Keratinocyte (primary cell): ENCODE data around the gene NRXN2. TPM values are rescaled to one million over a fixed set of nuclear protein-coding genes. Genes with fewer than 3 reads are reported as not detected.

Source experiments
- DNase-seq: peaks from one replicate; pipeline ENCODE4 v3.0.0-alpha.2; 2011; ENCODE audit warnings: low read depth, missing footprints, low spot score
- FAIRE-seq: peaks from 2 replicates; lab custom pipeline; 2011; peaks lifted over from hg19 to GRCh38; lab: Jason Lieb, UNC
- H2AFZ ChIP-seq: 2 replicates; pipeline ENCODE4 v1.6.0; 2012; ENCODE audit warnings: low read length, control low read depth, inconsistent platforms; ENCODE audit not compliant: control insufficient read depth
- H3K27ac ChIP-seq: 2 replicates; pipeline ENCODE4 v1.5.1; 2011; ENCODE audit warnings: low read length; ENCODE audit not compliant: control insufficient read depth, insufficient read depth
- H3K27me3 ChIP-seq: 3 replicates; pipeline ENCODE4 v1.6.0; 2011; ENCODE audit warnings: low read length; ENCODE audit not compliant: control insufficient read depth, insufficient read depth; ENCODE audit errors: extremely low read depth
- H3K36me3 ChIP-seq, 2 experiments: 2 replicates in 1 of 2; 3 replicates in 1 of 2; pipeline ENCODE4 v1.5.1; 2011; ENCODE audit warnings: low read length in 2 of 2, mild to moderate bottlenecking in 1 of 2; ENCODE audit not compliant: control insufficient read depth in 2 of 2, insufficient read depth in 2 of 2; ENCODE audit errors: extremely low read depth in 1 of 2
- H3K4me1 ChIP-seq: 3 replicates; pipeline ENCODE4 v1.5.1; 2011; ENCODE audit warnings: low read length; ENCODE audit not compliant: control insufficient read depth, insufficient read depth; ENCODE audit errors: extremely low read depth
- H3K4me2 ChIP-seq: 3 replicates; pipeline ENCODE4 v1.6.0; 2011; ENCODE audit warnings: low read depth, low read length; ENCODE audit not compliant: control insufficient read depth, insufficient read depth; ENCODE audit errors: extremely low read depth
- H3K4me3 ChIP-seq, 3 experiments: fragments of 200-600 bp in 1 of 3; sonication (generic) in 1 of 3; 2 replicates in 2 of 3; 3 replicates in 1 of 3; pipeline ENCODE4 v1.5.1; 2011 to 2016; ENCODE audit warnings: low read length in 3 of 3, mild to moderate bottlenecking in 3 of 3, control low read depth in 2 of 3, inconsistent platforms in 1 of 3, low read depth in 1 of 3, mixed read lengths in 1 of 3, mixed run types in 1 of 3, moderate library complexity in 1 of 3; ENCODE audit not compliant: control insufficient read depth in 2 of 3, insufficient read depth in 2 of 3; ENCODE audit errors: extremely low read depth in 1 of 3
- H3K79me2 ChIP-seq: 2 replicates; pipeline ENCODE4 v1.6.0; 2012; ENCODE audit warnings: low read length; ENCODE audit not compliant: control insufficient read depth, insufficient read depth
- H3K9ac ChIP-seq: 3 replicates; pipeline ENCODE4 v1.6.0; 2011; ENCODE audit warnings: low read length; ENCODE audit not compliant: control insufficient read depth, insufficient read depth; ENCODE audit errors: extremely low read depth
- H3K9me1 ChIP-seq: 3 replicates; pipeline ENCODE4 v1.6.0; 2011; ENCODE audit warnings: low read length; ENCODE audit not compliant: control insufficient read depth, insufficient read depth; ENCODE audit errors: extremely low read depth
- H3K9me3 ChIP-seq: 2 replicates; pipeline ENCODE4 v1.5.1; 2012; ENCODE audit warnings: low read depth, low read length; ENCODE audit not compliant: control insufficient read depth
- H4K20me1 ChIP-seq: 3 replicates; pipeline ENCODE4 v1.6.0; 2011; ENCODE audit warnings: low read length; ENCODE audit not compliant: control insufficient read depth, insufficient read depth; ENCODE audit errors: extremely low read depth
- EZH2 ChIP-seq: IDR thresholded peaks from one replicate; pipeline ENCODE4 v1.6.1; 2012; ENCODE audit warnings: inconsistent platforms, mild to moderate bottlenecking, low read length, moderate library complexity
- dilution Hi-C: fragments of 300-500 bp; cut with MboI; formaldehyde crosslinking; loops from one replicate; pipeline ENCODE4 v1.7.0; 2020; ENCODE audit warnings: low sequenced_read_pairs; ENCODE audit not compliant: extremely low pct_ligation_motif_present
- polyA plus RNA-seq, 5 experiments: library from polyadenylated mRNA; depleted of rRNA in 3 of 5; stranded (reverse) in 3 of 5; stranded (forward) in 1 of 5; unstranded in 1 of 5; fragments of >200 nt; gene quantifications; 1 replicate in 1 of 5; 2 replicates in 3 of 5; 3 replicates in 1 of 5; pipeline versions ENCODE4 v1.2.1 to v1.2.3, GENCODE V29; 2011 to 2012; ENCODE audit warnings: missing spikeins in 2 of 5, low read depth in 1 of 5, low replicate concordance in 1 of 5
- TF ChIP-seq, protein P1 (sequence below), 3 experiments: IDR thresholded peaks in 1 of 3; conservative IDR thresholded peaks in 1 of 3; optimal IDR thresholded peaks in 1 of 3; 2 replicates in 2 of 3; 3 replicates in 1 of 3; pipeline versions ENCODE3 to v1.5.1; 2011; ENCODE audit warnings: low read length in 3 of 3, mild to moderate bottlenecking in 3 of 3, moderate library complexity in 2 of 3, control low read depth in 1 of 3, inconsistent platforms in 1 of 3; ENCODE audit not compliant: insufficient read depth in 2 of 3; ENCODE audit errors: extremely low read depth in 1 of 3

NRXN2 gene
- polyA plus RNA-seq, 1 donor (not counting 4 experiments of a cell fraction or from before 2014, with no cell fraction given) = not detected

DNA sequence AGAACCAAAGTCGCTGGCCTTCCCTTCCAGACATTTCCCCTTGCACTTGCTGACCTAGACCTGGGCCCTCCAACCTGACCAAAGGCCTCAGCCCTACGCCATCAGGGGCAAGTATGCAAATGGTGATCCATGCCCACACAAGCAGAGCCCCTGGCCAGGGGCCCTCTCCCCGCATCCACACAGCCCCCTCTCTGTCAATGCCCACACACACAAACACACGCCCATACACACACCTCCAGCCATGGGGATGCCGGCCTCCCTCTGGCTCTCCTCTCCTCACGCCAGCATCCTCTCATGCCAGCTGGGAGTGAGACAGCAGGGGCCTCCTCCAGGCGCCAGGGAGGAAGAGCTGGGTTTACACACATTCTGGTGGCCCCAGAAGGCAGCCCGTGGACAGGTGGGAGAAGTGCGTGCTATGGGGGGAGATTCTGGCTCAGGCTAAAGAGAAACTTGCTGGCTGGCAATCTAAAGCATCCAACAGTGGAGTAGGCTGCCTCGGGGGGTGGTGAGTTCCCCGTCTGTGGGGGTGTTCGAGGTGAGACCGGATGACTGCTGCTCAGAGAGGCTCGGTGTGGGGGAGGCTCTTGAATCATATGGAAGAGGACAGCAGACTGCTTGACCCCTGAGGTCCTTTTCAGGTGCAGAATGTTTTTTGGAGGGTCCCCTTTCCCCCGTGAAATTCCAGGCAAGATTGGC is 4.8 kb downstream of the NRXN2 start:
- no peak for TF ChIP-seq EZH2
- TF ChIP-seq, protein P1, sequence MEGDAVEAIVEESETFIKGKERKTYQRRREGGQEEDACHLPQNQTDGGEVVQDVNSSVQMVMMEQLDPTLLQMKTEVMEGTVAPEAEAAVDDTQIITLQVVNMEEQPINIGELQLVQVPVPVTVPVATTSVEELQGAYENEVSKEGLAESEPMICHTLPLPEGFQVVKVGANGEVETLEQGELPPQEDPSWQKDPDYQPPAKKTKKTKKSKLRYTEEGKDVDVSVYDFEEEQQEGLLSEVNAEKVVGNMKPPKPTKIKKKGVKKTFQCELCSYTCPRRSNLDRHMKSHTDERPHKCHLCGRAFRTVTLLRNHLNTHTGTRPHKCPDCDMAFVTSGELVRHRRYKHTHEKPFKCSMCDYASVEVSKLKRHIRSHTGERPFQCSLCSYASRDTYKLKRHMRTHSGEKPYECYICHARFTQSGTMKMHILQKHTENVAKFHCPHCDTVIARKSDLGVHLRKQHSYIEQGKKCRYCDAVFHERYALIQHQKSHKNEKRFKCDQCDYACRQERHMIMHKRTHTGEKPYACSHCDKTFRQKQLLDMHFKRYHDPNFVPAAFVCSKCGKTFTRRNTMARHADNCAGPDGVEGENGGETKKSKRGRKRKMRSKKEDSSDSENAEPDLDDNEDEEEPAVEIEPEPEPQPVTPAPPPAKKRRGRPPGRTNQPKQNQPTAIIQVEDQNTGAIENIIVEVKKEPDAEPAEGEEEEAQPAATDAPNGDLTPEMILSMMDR (optimal IDR thresholded peaks at IDR 0.05 in 1 of 3, IDR thresholded peaks at IDR 0.05 in 1 of 3, conservative IDR thresholded peaks at IDR 0.05 in 1 of 3; ENCODE audit: extremely low read depth in 1 of 3, insufficient read depth in 2 of 3, low read length in 3 of 3) = no peak
- Histone ChIP-seq H3K27ac (no peak overlapping the region), H4K20me1 (no peaks in the 10 kb centered on the region), H3K4me3 (no peak overlapping the region), H3K4me2 (no peak overlapping the region), H2AFZ (no peak overlapping the region), H3K4me1 (no peaks in the 10 kb centered on the region), H3K9me3 (no peaks in the 10 kb centered on the region), H3K79me2 (no peaks in the 10 kb centered on the region), H3K27me3 (peaks cover 80% of the 10 kb centered on the region), H3K36me3 (no peaks in the 10 kb centered on the region), H3K9me1 (no peaks in the 10 kb centered on the region), H3K9ac (no peak overlapping the region)
- DNase-seq (no peak), FAIRE-seq (no peak)
- dilution Hi-C loops = no loop called here

DNA sequence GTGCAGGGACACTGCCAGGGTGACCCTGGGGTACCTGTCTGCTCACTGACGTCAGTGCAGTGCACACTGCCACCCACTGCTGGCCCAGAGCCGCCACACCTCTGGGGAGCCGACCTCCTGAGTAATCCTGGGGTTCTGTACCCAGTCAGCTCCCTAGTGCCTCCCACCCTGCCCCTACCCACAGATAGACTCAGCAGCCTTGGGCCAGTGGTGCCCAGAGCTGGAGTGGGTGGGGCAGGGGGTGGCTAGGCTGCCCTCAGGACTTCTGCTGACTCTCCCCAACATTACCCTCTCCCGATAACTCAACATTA is 5.8 kb downstream of the NRXN2 start:
- dilution Hi-C loops = no loop called here
- Histone ChIP-seq H3K4me2 (no peak overlapping the region), H3K9me3 (no peaks in the 10 kb centered on the region), H3K9ac (no peak overlapping the region), H3K4me3 (no peak overlapping the region), H3K9me1 (no peaks in the 10 kb centered on the region), H3K27me3 (peaks cover 87% of the 10 kb centered on the region), H4K20me1 (no peaks in the 10 kb centered on the region), H2AFZ (no peak overlapping the region), H3K4me1 (no peaks in the 10 kb centered on the region), H3K36me3 (no peaks in the 10 kb centered on the region), H3K27ac (no peak overlapping the region), H3K79me2 (no peaks in the 10 kb centered on the region)
- no peak for DNase-seq
- TF ChIP-seq EZH2 = no peak
- TF ChIP-seq, protein P1 (optimal IDR thresholded peaks at IDR 0.05 in 1 of 3, IDR thresholded peaks at IDR 0.05 in 1 of 3, conservative IDR thresholded peaks at IDR 0.05 in 1 of 3; ENCODE audit: extremely low read depth in 1 of 3, insufficient read depth in 2 of 3, low read length in 3 of 3) = no peak
- FAIRE-seq = no peak
